GM21423 (cell line): ENCODE measurements around the gene RAVER2.

ENCODE experiments used
- ATAC-seq: cut with Tn5 transposase; IDR thresholded peaks from one replicate; pipeline ENCODE4 v1.9.1; 2021; ENCODE audit warnings: mild to moderate bottlenecking, moderate library complexity; ENCODE audit not compliant: unreplicated experiment

The RAVER2 gene

GRCh38 chr1:64845831-64846425 is 101.1 kb downstream of the RAVER2 start:
- no peak for ATAC-seq

GRCh38 chr1:64846573-64847430 is 101.9 kb downstream of the RAVER2 start:
- no peak for ATAC-seq

GRCh38 chr1:64847666-64848065 is 102.8 kb downstream of the RAVER2 start:
- no peak for ATAC-seq

- ATAC-seq, result no peak
These were observed 103.3 kb downstream of the RAVER2 start for GRCh38 chr1:64848136-64848535.

GRCh38 chr1:64848803-64849202 is 103.9 kb downstream of the RAVER2 start:
- ATAC-seq, result no peak

- no peak for ATAC-seq
These were observed 105.1 kb downstream of the RAVER2 start for GRCh38 chr1:64849942-64850341.

GRCh38 chr1:64850846-64851245 is 106.0 kb downstream of the RAVER2 start:
- ATAC-seq, result no peak

GRCh38 chr1:64851664-64852063 is 106.8 kb downstream of the RAVER2 start:
- no peak for ATAC-seq

GRCh38 chr1:64854674-64855073 is 109.8 kb downstream of the RAVER2 start:
- ATAC-seq, result no peak

GRCh38 chr1:64855557-64855956 is 110.7 kb downstream of the RAVER2 start:
- no peak for ATAC-seq

- no peak for ATAC-seq
These were observed 111.7 kb downstream of the RAVER2 start for GRCh38 chr1:64856553-64856952.

GRCh38 chr1:64857347-64857746 is 112.5 kb downstream of the RAVER2 start:
- no peak for ATAC-seq

GRCh38 chr1:64861611-64862010 is 116.7 kb downstream of the RAVER2 start:
- ATAC-seq, result no peak

- ATAC-seq, result peak; percentile 99
These were observed 119.4 kb downstream of the RAVER2 start for GRCh38 chr1:64864018-64864940.

- ATAC-seq, result no peak
These were observed 120.4 kb downstream of the RAVER2 start for GRCh38 chr1:64865105-64865757.

GRCh38 chr1:64866689-64867088 is 121.8 kb downstream of the RAVER2 start:
- no peak for ATAC-seq

- no peak for ATAC-seq
These were observed 122.4 kb downstream of the RAVER2 start for GRCh38 chr1:64867266-64867665.

GRCh38 chr1:64871256-64871655 is 126.4 kb downstream of the RAVER2 start:
- no peak for ATAC-seq

- ATAC-seq, result no peak
These were observed 127.2 kb downstream of the RAVER2 start for GRCh38 chr1:64872067-64872466.

- ATAC-seq, result no peak
These were observed 128.7 kb downstream of the RAVER2 start for GRCh38 chr1:64873576-64873975.

GRCh38 chr1:64874666-64875065 is 129.8 kb downstream of the RAVER2 start:
- ATAC-seq, result no peak
